Fibroblast of the aortic adventitia (primary cell): ENCODE results near the gene DNAAF5. TPM values are rescaled to one million over a fixed set of nuclear protein-coding genes. Genes with fewer than 3 reads are reported as not detected.

Experiments used
- DNase-seq: peaks from one replicate; pipeline ENCODE4 v3.0.0-alpha.2; 2010; ENCODE audit warnings: low read depth
- H3K4me3 ChIP-seq: 2 replicates; pipeline ENCODE4 v1.5.1; 2011; ENCODE audit warnings: low read depth, mild to moderate bottlenecking, control low read depth, low read length, moderate library complexity
- total RNA-seq: library from RNA; depleted of rRNA; stranded (reverse); fragments of >200 nt; gene quantifications from 2 replicates; pipeline ENCODE4 v1.2.3, GENCODE V29; 2012; ENCODE audit warnings: low replicate concordance
- TF ChIP-seq, protein P1 (sequence below): IDR thresholded peaks from 2 replicates; pipeline ENCODE4 v1.5.1; 2011; ENCODE audit warnings: mild to moderate bottlenecking, low read length, control low read depth, inconsistent platforms; ENCODE audit not compliant: insufficient read depth

DNAAF5 gene
- total RNA-seq, 1 donor, result 22.0 TPM

DNA sequence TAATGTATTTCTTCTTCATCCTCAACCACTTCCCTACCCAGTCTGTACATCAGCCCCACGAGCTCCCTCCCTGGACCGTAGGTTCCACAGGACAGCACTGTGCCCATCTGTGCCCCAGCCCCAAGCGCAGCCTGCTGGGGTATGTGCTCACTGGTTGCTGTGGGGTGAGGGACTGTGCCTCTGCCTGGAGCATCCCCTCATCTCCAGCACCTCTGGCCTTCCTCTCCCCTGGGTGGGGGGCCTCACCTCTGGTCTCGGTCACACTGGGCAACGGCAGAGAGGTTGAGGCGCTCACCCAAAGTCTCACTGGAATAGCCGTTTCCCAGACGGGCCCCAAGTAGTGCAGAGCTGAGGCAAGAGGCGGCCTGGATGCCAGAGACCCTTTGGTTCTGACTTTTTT, 2.1 kb downstream of the DNAAF5 start:
- DNase-seq, result no peak
- TF ChIP-seq, protein P1, sequence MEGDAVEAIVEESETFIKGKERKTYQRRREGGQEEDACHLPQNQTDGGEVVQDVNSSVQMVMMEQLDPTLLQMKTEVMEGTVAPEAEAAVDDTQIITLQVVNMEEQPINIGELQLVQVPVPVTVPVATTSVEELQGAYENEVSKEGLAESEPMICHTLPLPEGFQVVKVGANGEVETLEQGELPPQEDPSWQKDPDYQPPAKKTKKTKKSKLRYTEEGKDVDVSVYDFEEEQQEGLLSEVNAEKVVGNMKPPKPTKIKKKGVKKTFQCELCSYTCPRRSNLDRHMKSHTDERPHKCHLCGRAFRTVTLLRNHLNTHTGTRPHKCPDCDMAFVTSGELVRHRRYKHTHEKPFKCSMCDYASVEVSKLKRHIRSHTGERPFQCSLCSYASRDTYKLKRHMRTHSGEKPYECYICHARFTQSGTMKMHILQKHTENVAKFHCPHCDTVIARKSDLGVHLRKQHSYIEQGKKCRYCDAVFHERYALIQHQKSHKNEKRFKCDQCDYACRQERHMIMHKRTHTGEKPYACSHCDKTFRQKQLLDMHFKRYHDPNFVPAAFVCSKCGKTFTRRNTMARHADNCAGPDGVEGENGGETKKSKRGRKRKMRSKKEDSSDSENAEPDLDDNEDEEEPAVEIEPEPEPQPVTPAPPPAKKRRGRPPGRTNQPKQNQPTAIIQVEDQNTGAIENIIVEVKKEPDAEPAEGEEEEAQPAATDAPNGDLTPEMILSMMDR, result no peak
- peak overlapping the region; percentile 73 for H3K4me3 ChIP-seq

DNA sequence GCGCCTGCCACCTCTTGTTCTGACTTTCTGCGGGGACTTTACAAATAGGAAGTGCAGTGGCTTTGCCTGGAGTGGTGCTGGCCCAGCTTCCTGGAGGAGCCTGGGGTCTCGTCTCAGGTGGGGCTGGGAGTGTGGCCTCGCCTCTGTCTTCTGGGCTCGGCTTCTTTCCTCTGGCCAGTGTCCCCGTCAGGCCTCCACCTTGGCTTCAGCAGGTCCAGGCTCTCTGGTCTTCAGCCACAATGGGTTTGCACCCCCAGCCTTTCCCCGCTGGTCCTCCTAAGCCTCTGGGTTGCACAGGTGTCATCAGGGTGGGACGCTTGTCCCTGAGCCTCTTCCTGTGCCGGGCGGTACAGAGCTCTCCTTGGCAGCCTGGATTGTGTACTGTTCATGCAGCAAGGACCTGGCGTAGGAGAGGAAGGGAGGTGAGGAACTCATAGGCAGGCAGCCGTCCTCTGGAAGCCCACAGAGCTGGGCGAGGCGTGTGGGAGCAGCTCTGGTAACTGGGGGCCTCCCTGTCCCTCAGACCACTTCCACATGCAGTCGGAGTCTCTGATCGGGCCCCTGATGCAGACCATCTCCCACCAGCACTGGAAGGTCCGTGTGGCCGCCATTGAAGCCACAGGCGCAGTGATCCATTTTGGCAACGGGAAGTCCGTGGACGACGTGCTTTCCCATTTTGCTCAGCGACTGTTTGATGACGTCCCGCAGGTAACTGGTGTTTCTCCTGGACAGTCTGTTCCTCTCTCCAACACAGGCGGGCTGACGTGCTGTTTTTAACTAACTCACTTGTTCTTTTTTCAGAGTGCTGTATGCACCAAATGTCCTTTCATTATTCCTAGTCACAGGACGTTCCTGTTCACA, 2.9 kb downstream of the DNAAF5 start:
- DNase-seq, result no peak
- TF ChIP-seq, protein P1, result no peak
- H3K4me3 ChIP-seq, result no peak overlapping the region

DNA sequence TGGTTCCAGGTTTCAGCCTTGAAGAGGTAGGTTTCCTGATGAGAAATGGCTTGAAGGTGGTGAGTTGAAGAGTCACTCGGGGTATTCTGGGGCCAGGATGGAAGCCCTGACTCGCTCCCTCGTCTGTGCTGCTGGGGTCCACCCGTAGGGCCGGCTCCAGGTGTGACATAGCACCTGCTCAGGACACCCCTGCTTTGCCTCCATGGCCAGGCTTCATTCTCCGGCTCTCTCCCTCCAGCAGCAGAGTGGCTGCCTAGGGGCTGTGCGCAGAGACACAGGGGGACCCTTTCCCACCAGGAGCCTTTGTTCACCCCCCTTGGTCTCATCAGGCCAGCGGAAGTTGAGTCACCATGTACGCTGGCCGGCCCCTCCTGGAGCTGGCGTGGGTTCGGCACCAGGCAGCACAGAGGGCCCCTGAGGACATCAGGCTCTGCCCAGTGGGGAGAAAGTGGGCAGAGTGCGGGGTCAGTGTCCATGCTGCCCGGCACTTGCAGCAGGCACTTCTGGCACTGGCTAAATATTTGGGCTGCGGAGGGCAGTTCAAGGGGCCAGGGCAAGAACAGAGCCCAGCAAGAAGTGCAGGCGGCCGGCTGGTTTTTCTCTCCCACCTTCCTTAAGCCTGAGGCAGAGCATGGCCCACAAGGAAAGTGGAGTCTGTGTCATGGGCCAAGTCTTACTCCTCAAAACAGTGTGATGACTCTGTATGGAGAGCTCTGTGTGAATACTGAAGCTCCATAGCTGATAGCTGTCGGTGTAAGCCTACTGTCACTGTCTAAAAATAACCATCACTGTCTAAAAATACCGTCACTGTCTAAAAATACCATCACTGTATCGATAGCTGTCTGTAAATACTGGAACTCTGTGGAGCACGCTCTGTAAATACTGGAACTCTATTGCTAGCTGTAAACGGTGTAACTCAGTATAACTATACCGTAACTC, 4.3 kb downstream of the DNAAF5 start:
- no peak for DNase-seq
- TF ChIP-seq, protein P1, result no peak

DNA sequence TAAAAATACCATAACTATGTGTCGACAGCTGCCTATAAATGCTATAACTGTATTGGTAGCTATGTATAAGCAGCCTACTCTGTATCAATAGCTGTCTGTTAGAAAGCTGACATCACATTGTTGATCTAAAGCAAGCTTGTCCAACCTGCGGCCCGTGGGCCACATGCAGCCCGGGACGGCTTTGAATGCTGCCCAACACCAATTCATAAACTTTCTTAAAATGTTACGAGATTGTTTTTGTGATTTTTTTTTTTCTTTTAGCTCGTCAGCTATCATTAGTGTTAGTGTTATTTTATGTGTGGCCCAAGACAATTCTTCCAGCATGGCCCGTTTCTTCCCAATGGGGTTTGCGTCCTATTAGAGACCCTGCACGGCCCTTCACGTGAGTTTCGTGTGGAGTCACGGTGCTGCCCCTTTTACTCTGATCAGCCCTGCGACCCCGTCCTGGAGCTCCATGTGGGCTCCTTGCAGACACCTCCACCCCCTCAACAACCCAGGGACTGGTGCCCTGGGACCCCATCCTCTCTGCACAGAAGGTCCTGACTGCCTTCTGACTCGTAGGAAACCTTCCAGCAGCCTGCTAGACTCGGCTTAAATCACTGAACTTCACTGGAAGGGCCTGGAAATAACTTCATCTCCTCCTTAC, 5.1 kb downstream of the DNAAF5 start:
- TF ChIP-seq, protein P1, result no peak
- DNase-seq, result no peak
- H3K4me3 ChIP-seq, result no peak overlapping the region

More for the DNA sequence above, 4.3 kb downstream of the DNAAF5 start:
- H3K4me3 ChIP-seq, result no peak overlapping the region

DNA sequence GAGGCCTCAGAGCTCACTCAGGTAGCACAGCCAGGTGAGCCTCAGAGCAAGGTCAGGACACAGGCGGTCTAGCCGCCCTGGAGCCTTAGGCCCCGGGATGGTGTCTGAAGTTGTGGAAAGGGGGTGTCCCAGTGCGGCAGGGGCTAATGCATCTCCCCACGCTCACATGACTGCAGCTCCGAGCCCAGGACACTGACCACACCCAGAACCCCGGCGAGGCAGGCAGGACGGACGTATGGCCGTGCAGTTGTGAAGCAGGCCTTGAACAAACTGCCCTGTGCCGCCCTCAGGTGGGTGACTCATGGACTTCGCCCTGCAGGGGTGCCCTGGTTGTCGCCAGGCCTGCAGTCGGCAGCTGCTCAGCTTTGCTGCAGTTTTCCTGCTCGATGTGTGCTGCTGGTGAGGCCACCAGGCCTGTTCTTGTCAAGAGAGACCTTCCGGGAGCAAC, 5.6 kb downstream of the DNAAF5 start:
- no peak for DNase-seq
- TF ChIP-seq, protein P1, result no peak
- H3K4me3 ChIP-seq, result no peak overlapping the region

DNA sequence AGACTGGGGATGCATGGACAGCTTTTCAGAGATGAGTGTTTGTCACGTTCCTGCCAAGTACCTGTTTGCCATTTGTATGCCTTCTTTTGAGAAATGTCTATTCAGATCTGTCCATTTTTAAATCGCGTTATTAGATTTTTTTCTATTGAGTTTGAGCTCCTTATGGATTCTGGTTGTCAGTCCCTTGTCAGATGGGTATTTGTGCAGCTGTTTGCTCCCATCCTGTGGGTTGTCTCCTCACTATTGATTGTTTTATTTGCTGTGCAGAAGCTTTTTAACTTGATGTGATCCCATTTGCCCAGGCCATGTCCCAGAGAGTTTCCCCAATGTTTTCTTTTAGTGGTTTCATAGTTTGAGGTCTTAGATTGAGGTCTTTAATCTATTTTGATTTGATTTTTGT, 6.1 kb downstream of the DNAAF5 start:
- TF ChIP-seq, protein P1, result no peak
- DNase-seq, result no peak

More for the DNA sequence above, 6.1 kb downstream of the DNAAF5 start:
- no peak overlapping the region for H3K4me3 ChIP-seq
